Liver (tissue), 9 donors: ENCODE data around the gene EML6. TPM values are rescaled to one million over a fixed set of nuclear protein-coding genes. Genes with fewer than 3 reads are reported as not detected.

Source experiments
- DNase-seq: peaks from one replicate; pipeline ENCODE4 v3.0.0-alpha.2; 2017; ENCODE audit warnings: low spot score
- H3K27ac ChIP-seq, 2 donors: one replicate each; pipeline ENCODE4 v1.7.0; 2013; ENCODE audit warnings: inconsistent platforms in 2 of 2, low read length in 2 of 2, control low read depth in 1 of 2, low read depth in 1 of 2, mild to moderate bottlenecking in 1 of 2
- H3K27me3 ChIP-seq, 4 donors: one replicate each; pipeline versions ENCODE4 v1.6.1 to v1.7.0; 2013; ENCODE audit warnings: low read length in 3 of 4, inconsistent platforms in 1 of 4, mild to moderate bottlenecking in 1 of 4, moderate library complexity in 1 of 4; ENCODE audit not compliant: control insufficient read depth in 4 of 4, insufficient read depth in 4 of 4
- H3K36me3 ChIP-seq, 4 donors: one replicate each; pipeline versions ENCODE4 v1.6.1 to v1.7.0; 2013; ENCODE audit warnings: low read length in 3 of 4, mild to moderate bottlenecking in 3 of 4, low read depth in 1 of 4, moderate library complexity in 1 of 4; ENCODE audit not compliant: control insufficient read depth in 4 of 4, insufficient read depth in 3 of 4
- H3K4me1 ChIP-seq, 4 donors: one replicate each; pipeline versions ENCODE4 v1.6.1 to v1.7.0; 2013; ENCODE audit warnings: low read length in 3 of 4, mild to moderate bottlenecking in 3 of 4, moderate library complexity in 1 of 4; ENCODE audit not compliant: control insufficient read depth in 4 of 4, insufficient read depth in 4 of 4
- H3K4me3 ChIP-seq, 3 donors: one replicate each; pipeline versions ENCODE4 v1.6.1 to v1.7.0; 2013; ENCODE audit warnings: low read length in 3 of 3, control low read depth in 1 of 3, low read depth in 1 of 3, mild to moderate bottlenecking in 1 of 3
- H3K9ac ChIP-seq, 2 donors: one replicate each; pipeline ENCODE4 v1.7.0; 2013; ENCODE audit warnings: low read length in 2 of 2, mild to moderate bottlenecking in 2 of 2, moderate library complexity in 2 of 2, control low read depth in 1 of 2, low read depth in 1 of 2
- H3K9me3 ChIP-seq, 4 donors: one replicate each; pipeline versions ENCODE4 v1.6.1 to v1.7.0; 2013; ENCODE audit warnings: low read length in 3 of 4; ENCODE audit not compliant: control insufficient read depth in 4 of 4
- ATF3 ChIP-seq: IDR thresholded peaks from 2 replicates; pipeline ENCODE4 v1.6.1; 2016; ENCODE audit warnings: antibody characterized with exemption
- CTCF ChIP-seq: fragments of 150-350 bp; IDR thresholded peaks from 2 replicates; pipeline ENCODE4 v1.5.1; 2017; ENCODE audit warnings: improper control_type of control experiment, low read depth, low read length; ENCODE audit not compliant: missing input control
- EGR1 ChIP-seq, 2 donors: IDR thresholded peaks; 2 replicates each; pipeline ENCODE4 v1.6.1; 2016 to 2018; ENCODE audit warnings: antibody characterized with exemption in 2 of 2, low read depth in 2 of 2
- FOXA1 ChIP-seq: IDR thresholded peaks from 2 replicates; pipeline ENCODE4 v1.6.1; 2016; ENCODE audit warnings: antibody characterized with exemption
- FOXA2 ChIP-seq: IDR thresholded peaks from 2 replicates; pipeline ENCODE4 v1.6.1; 2016; ENCODE audit warnings: antibody characterized with exemption
- GABPA ChIP-seq, 2 donors: IDR thresholded peaks in 1 of 2; conservative IDR thresholded peaks in 1 of 2; 2 replicates each; pipeline ENCODE4 v1.6.1; 2016; ENCODE audit warnings: antibody characterized with exemption in 2 of 2, mild to moderate bottlenecking in 1 of 2, moderate library complexity in 1 of 2
- HNF4A ChIP-seq, 2 donors: conservative IDR thresholded peaks; 2 replicates each; pipeline ENCODE4 v1.6.1; 2016; ENCODE audit warnings: antibody characterized with exemption in 2 of 2, mild to moderate bottlenecking in 2 of 2
- HNF4G ChIP-seq: IDR thresholded peaks from 2 replicates; pipeline ENCODE4 v1.6.1; 2016; ENCODE audit warnings: antibody characterized with exemption
- JUND ChIP-seq, 2 donors: IDR thresholded peaks; 2 replicates each; pipeline ENCODE4 v1.6.1; 2016; ENCODE audit warnings: antibody characterized with exemption in 2 of 2
- NR2F2 ChIP-seq: IDR thresholded peaks from 2 replicates; pipeline ENCODE4 v1.6.1; 2016; ENCODE audit warnings: antibody characterized with exemption
- RAD21 ChIP-seq, 2 donors: IDR thresholded peaks; 2 replicates each; pipeline ENCODE4 v1.6.1; 2016; ENCODE audit warnings: antibody characterized with exemption in 2 of 2, mild to moderate bottlenecking in 2 of 2
- RXRA ChIP-seq, 2 donors: IDR thresholded peaks; 2 replicates each; pipeline ENCODE4 v1.6.1; 2017 to 2018; ENCODE audit warnings: antibody characterized with exemption in 2 of 2, mild to moderate bottlenecking in 1 of 2
- SP1 ChIP-seq: IDR thresholded peaks from 2 replicates; pipeline ENCODE4 v1.6.1; 2018; ENCODE audit warnings: antibody characterized with exemption, mild to moderate bottlenecking
- TAF1 ChIP-seq: conservative IDR thresholded peaks from 2 replicates; pipeline ENCODE4 v1.6.1; 2016; ENCODE audit warnings: antibody characterized with exemption, mild to moderate bottlenecking
- YY1 ChIP-seq: IDR thresholded peaks from 2 replicates; pipeline ENCODE4 v1.6.1; 2016; ENCODE audit warnings: antibody characterized with exemption, mild to moderate bottlenecking
- ZBTB33 ChIP-seq: IDR thresholded peaks from 2 replicates; pipeline ENCODE4 v1.6.1; 2016; ENCODE audit warnings: antibody characterized with exemption
- WGBS: extraction: QIAGEN DNeasy Blood & Tissue Kit; methylation state at CpG from one replicate; pipeline ENCODE4 v1.1.7; 2013; 5-methylcytosine and 5-hydroxymethylcytosine counted together
- polyA plus RNA-seq, 2 donors: library from polyadenylated mRNA; stranded (reverse) in 1 of 2; unstranded in 1 of 2; fragments of 200-250 nt in 1 of 2; fragments of >200 nt in 1 of 2; fragmentation: Nextera tagmentation in 1 of 2; extraction: Ambion mirVana in 1 of 2; gene quantifications; one replicate each; pipeline versions ENCODE4 v1.2.1 to v1.2.3, GENCODE V29; 2013 to 2015
- total RNA-seq, 2 donors: library from RNA; depleted of rRNA; stranded (reverse); fragments of >200 nt; gene quantifications; one replicate each; pipeline ENCODE4 v1.2.3, GENCODE V29; 2014
- TF ChIP-seq, protein P1 (sequence below): IDR thresholded peaks from 2 replicates; pipeline ENCODE4 v1.6.1; 2016; ENCODE audit warnings: antibody characterized with exemption, mild to moderate bottlenecking
- TF ChIP-seq, protein P2 (sequence below): IDR thresholded peaks from 2 replicates; pipeline ENCODE4 v1.6.1; 2016; ENCODE audit warnings: antibody characterized with exemption
- donor health status: healthy.
- donor health status: healthy.
- donor health status: healthy.
- donor health status: healthy.
- donor health status: healthy.

Gene EML6
- total and polyA plus RNA-seq, 4 donors, result 0.33 to 3.0 (median 1.4) TPM

- TF ChIP-seq TAF1 (no peak), EGR1 (IDR thresholded peaks at IDR 0.05; ENCODE audit: low read depth in 2 of 2) (no peak), CTCF (no peak), RAD21 (IDR thresholded peaks at IDR 0.05) (no peak), ATF3 (no peak), JUND (IDR thresholded peaks at IDR 0.05) (no peak), GABPA (IDR thresholded peaks at IDR 0.05 in 1 of 2, conservative IDR thresholded peaks at IDR 0.05 in 1 of 2) (no peak), YY1 (no peak), FOXA2 (no peak), SP1 (no peak), RXRA (IDR thresholded peaks at IDR 0.05) (no peak), ZBTB33 (no peak), HNF4A (conservative IDR thresholded peaks at IDR 0.05) (no peak), FOXA1 (no peak), NR2F2 (no peak)
- TF ChIP-seq, protein P1, sequence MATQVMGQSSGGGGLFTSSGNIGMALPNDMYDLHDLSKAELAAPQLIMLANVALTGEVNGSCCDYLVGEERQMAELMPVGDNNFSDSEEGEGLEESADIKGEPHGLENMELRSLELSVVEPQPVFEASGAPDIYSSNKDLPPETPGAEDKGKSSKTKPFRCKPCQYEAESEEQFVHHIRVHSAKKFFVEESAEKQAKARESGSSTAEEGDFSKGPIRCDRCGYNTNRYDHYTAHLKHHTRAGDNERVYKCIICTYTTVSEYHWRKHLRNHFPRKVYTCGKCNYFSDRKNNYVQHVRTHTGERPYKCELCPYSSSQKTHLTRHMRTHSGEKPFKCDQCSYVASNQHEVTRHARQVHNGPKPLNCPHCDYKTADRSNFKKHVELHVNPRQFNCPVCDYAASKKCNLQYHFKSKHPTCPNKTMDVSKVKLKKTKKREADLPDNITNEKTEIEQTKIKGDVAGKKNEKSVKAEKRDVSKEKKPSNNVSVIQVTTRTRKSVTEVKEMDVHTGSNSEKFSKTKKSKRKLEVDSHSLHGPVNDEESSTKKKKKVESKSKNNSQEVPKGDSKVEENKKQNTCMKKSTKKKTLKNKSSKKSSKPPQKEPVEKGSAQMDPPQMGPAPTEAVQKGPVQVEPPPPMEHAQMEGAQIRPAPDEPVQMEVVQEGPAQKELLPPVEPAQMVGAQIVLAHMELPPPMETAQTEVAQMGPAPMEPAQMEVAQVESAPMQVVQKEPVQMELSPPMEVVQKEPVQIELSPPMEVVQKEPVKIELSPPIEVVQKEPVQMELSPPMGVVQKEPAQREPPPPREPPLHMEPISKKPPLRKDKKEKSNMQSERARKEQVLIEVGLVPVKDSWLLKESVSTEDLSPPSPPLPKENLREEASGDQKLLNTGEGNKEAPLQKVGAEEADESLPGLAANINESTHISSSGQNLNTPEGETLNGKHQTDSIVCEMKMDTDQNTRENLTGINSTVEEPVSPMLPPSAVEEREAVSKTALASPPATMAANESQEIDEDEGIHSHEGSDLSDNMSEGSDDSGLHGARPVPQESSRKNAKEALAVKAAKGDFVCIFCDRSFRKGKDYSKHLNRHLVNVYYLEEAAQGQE, result no peak
- TF ChIP-seq, protein P2, sequence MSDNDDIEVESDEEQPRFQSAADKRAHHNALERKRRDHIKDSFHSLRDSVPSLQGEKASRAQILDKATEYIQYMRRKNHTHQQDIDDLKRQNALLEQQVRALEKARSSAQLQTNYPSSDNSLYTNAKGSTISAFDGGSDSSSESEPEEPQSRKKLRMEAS, result no peak
- H3K4me3 ChIP-seq, result no peak overlapping the region
- H3K9me3 ChIP-seq, result no peaks in the 10 kb centered on the region
- H3K9ac ChIP-seq, result no peak overlapping the region
- no peaks in the 10 kb centered on the region for H3K27me3 ChIP-seq
- no peaks in the 10 kb centered on the region for H3K36me3 ChIP-seq
- 55% methylated on average over 1 of the region's 1 CpG for WGBS
- no peak overlapping the region for H3K27ac ChIP-seq
- no peaks in the 10 kb centered on the region for H3K4me1 ChIP-seq
- DNase-seq, result no peak
Observed at GRCh38 chr2:54808661-54809060, 85.2 kb downstream of the EML6 start.

GRCh38 chr2:54809819-54810218 is 86.4 kb downstream of the EML6 start:
- H3K9me3 ChIP-seq, result no peaks in the 10 kb centered on the region
- DNase-seq, result no peak
- no peak overlapping the region for H3K9ac ChIP-seq
- no peaks in the 10 kb centered on the region for H3K27me3 ChIP-seq
- no peak overlapping the region for H3K4me3 ChIP-seq
- no peaks in the 10 kb centered on the region for H3K36me3 ChIP-seq
- H3K4me1 ChIP-seq, result no peaks in the 10 kb centered on the region
- H3K27ac ChIP-seq, result no peak overlapping the region
- TF ChIP-seq HNF4A (conservative IDR thresholded peaks at IDR 0.05), result no peak
- TF ChIP-seq YY1, result no peak
- TF ChIP-seq CTCF, result no peak
- TF ChIP-seq, protein P1, result no peak
- TF ChIP-seq RXRA (IDR thresholded peaks at IDR 0.05), result no peak
- no peak for TF ChIP-seq TAF1
- no peak for TF ChIP-seq EGR1 (IDR thresholded peaks at IDR 0.05; ENCODE audit: low read depth in 2 of 2)
- TF ChIP-seq FOXA1, result no peak
- TF ChIP-seq HNF4G, result no peak
- TF ChIP-seq, protein P2, result no peak
